ENCODE measurements around the gene GPS1. TPM values are rescaled to one million over a fixed set of nuclear protein-coding genes. Genes with fewer than 3 reads are reported as not detected.

The GPS1 gene
- total and polyA plus RNA-seq, 2 of the 4 experiments (the other 2 are of a cell fraction): 157 to 181 TPM

DNA sequence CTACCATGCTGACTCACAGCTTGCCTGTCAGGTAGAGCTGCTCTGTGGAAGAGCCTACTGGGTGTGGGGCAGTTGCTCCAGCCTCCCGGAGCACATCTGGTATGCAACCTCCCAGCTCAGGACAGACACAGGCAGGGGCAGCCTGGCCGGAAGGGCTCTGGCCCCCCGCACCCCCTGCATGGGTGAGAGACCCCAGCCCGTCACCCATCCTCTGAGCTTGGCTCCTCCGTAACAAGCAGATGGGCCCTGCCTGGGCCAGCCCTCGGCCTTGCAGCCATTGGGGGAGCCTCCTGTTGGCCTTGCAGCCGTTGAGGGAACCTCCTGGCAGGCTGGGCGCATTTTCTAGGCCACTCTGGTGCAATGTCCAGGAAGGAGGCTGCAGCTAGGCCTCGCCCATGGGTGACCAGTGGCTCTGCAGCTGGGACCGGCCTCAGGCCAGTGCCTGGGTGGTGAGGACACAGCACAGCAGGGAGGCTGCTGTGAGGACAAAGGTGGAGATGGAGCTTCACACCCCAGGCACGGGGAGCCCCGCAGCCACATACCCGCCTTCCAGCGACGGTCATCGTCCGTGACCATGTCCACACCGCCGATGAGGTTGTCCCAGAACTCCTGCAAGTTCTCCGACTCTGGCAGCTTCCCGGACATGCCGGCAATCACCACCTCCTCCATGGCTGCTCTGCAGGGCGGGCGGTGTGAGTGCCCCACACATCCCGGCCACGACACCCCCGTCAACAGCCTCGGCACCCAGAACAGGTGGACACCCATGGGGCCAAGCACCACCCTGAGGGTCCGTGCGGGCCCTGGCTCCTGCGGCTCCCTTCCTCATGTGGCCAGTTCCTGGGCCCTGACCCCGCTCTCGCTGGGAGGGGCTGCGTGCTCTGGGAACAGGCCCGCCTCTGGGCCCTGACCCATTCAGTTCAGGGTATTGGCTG lies 44.3 kb downstream of the GPS1 start (continued):
- TF ChIP-seq MXI1 (IDR thresholded peaks at IDR 0.05; ENCODE audit: borderline replicate concordance, low read depth, low read length) (no peak), BHLHE40 (IDR thresholded peaks at IDR 0.05; ENCODE audit: low read depth, low read length) (no peak), CHD1 (IDR thresholded peaks at IDR 0.05; ENCODE audit: low read depth, low read length) (no peak), NFE2L2 (IDR thresholded peaks at IDR 0.05; ENCODE audit: low read depth, low read length) (no peak)
- TF ChIP-seq, protein P1, sequence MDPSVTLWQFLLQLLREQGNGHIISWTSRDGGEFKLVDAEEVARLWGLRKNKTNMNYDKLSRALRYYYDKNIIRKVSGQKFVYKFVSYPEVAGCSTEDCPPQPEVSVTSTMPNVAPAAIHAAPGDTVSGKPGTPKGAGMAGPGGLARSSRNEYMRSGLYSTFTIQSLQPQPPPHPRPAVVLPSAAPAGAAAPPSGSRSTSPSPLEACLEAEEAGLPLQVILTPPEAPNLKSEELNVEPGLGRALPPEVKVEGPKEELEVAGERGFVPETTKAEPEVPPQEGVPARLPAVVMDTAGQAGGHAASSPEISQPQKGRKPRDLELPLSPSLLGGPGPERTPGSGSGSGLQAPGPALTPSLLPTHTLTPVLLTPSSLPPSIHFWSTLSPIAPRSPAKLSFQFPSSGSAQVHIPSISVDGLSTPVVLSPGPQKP (IDR thresholded peaks at IDR 0.05; ENCODE audit: borderline replicate concordance, low read depth, low read length): no peak

All from IMR-90 (cell line).